Measurements from ENCODE around the gene IRAK1.
A peak's percentile ranks its signal among the peaks of the same experiment; 100 is the strongest.

Gene IRAK1

GRCh38 chrX:154019633-154020528 is at the start of gene IRAK1:
Gene IRAK1 (minus strand): TSS chrX:154019902. CDS start chrX:154019812, 90 bp downstream.
- H3K9me3 ChIP-seq (ENCODE audit: control insufficient read depth, insufficient read depth, low read depth, low read length) = no peaks in the 10 kb centered on the region
- CTCF ChIA-PET = interaction anchor here (0.6 to 1.4 kb wide), 2 partner anchors 32 to 296 kb away, joined by 3 to 4 read pairs; no protein-coding TSS in a partner anchor
- peak within 1 kb of the TSS; percentile 92 for H3K27ac ChIP-seq (ENCODE audit: extremely low read depth, low read depth, low read length)
- peaks cover 8% of the 10 kb centered on the region; the same call in 1 of the 2 replicates for H3K4me1 ChIP-seq (ENCODE audit: control insufficient read depth, insufficient read depth, low read length)
- peaks cover 5 to 37% of the 10 kb centered on the region in 2 experiments; a peak in 2 of 3 replicates for H3K36me3 ChIP-seq (ENCODE audit: control insufficient read depth in 2 of 2, insufficient read depth in 1 of 2, low read length in 2 of 2)
- POLR2A ChIA-PET = interaction anchor here (0.6 to 1.0 kb wide), 2 partner anchors 28 to 42 kb away, joined by 3 to 5 read pairs; no protein-coding TSS in a partner anchor
- H3K4me3 ChIP-seq (ENCODE audit: low read depth, low read length) = peak within 1 kb of the TSS; percentile 59
- TF ChIP-seq ZNF416 (tag by site-specific recombination; IDR thresholded peaks at IDR 0.05) (no peak), KLF8 (tag by site-specific recombination; IDR thresholded peaks at IDR 0.05) (peak; percentile 48; the same call in 1 of the 2 replicates), ZNF354C (tag by site-specific recombination; IDR thresholded peaks at IDR 0.05; ENCODE audit: borderline replicate concordance, low read depth) (no peak), ZSCAN30 (tag by site-specific recombination; IDR thresholded peaks at IDR 0.05) (peak; percentile 33; the same call in 1 of the 2 replicates), ZNF670 (tag by site-specific recombination; IDR thresholded peaks at IDR 0.05; ENCODE audit: low read depth) (no peak), CTCF (tag by site-specific recombination; IDR thresholded peaks at IDR 0.05) (0 out of 2 replicates have a peak, but pooled peaks have one; percentile 23), ZNF624 (tag by site-specific recombination; IDR thresholded peaks at IDR 0.05) (no peak), ZNF221 (tag by site-specific recombination; IDR thresholded peaks at IDR 0.05; ENCODE audit: borderline replicate concordance) (no peak), ZNF645 (tag by site-specific recombination; IDR thresholded peaks at IDR 0.05) (no peak), ZIC2 (tag by site-specific recombination; IDR thresholded peaks at IDR 0.05) (peak; percentile 25), ZNF324 (tag by site-specific recombination; IDR thresholded peaks at IDR 0.05) (no peak), ZNF132 (tag by site-specific recombination; IDR thresholded peaks at IDR 0.05; ENCODE audit: borderline replicate concordance) (no peak), ZNF571 (tag by site-specific recombination; IDR thresholded peaks at IDR 0.05) (no peak), ZNF660 (tag by site-specific recombination; IDR thresholded peaks at IDR 0.05) (no peak), PRDM6 (tag by site-specific recombination; IDR thresholded peaks at IDR 0.05) (no peak), ZNF341 (tag by site-specific recombination; IDR thresholded peaks at IDR 0.05; ENCODE audit: low read depth) (peak; percentile 94), ZNF48 (tag by site-specific recombination; IDR thresholded peaks at IDR 0.05) (no peak), SETDB1 (IDR thresholded peaks at IDR 0.05; ENCODE audit: insufficient read length, low read length) (no peak), ZNF26 (tag by site-specific recombination; IDR thresholded peaks at IDR 0.05) (no peak), ZBTB48 (tag by site-specific recombination; IDR thresholded peaks at IDR 0.05) (no peak; the same call in 1 of the 2 replicates), ELK4 (IDR thresholded peaks at IDR 0.05; ENCODE audit: borderline replicate concordance, low read depth, low read length) (no peak), ZNF311 (tag by site-specific recombination; IDR thresholded peaks at IDR 0.05; ENCODE audit: borderline replicate concordance) (no peak), ZNF280D (tag by site-specific recombination; IDR thresholded peaks at IDR 0.05) (no peak)
